Ovary (tissue), 3 donors: ENCODE measurements around the gene CARD10.

Source experiments
- CTCF ChIP-seq, 3 donors: fragments of 450-650 bp in 2 of 3; fragments of 200-600 bp in 1 of 3; IDR thresholded peaks; one replicate each; pipeline versions ENCODE4 v1.5.1 to v1.8.0; 2016 to 2022; ENCODE audit warnings: antibody characterized with exemption in 3 of 3, mild to moderate bottlenecking in 1 of 3
- EP300 ChIP-seq: sonication (generic); formaldehyde crosslinking; IDR thresholded peaks from one replicate; pipeline ENCODE4 v1.6.1; 2017; ENCODE audit warnings: antibody characterized with exemption
- POLR2A ChIP-seq: fragments of 450-650 bp; IDR thresholded peaks from one replicate; pipeline ENCODE4 v1.6.1; 2017; ENCODE audit warnings: antibody characterized with exemption, mild to moderate bottlenecking, moderate library complexity
- donor health status: DM: no; HTN: no; CAD: no.

- TF ChIP-seq CTCF (IDR thresholded peaks at IDR 0.05) (no peak), POLR2A (no peak), EP300 (no peak)
Observed at GRCh38 chr22:37486224-37486845, 32.9 kb downstream of the CARD10 start, which contains the start of gene MFNG.
